ENCODE results near the gene DLEU7.

DLEU7 gene

GRCh38 chr13:50805805-50806204 is 37.7 kb downstream of the DLEU7 start:
- Histone ChIP-seq H3K4me3 (ENCODE audit: low read depth, low read length) (no peak overlapping the region), H2AFZ (no peak overlapping the region), H3K79me2 (no peaks in the 10 kb centered on the region), H3K36me3 (ENCODE audit: control insufficient read depth, insufficient read depth, low read length) (no peaks in the 10 kb centered on the region), H3K9me3 (ENCODE audit: control insufficient read depth, low read length) (no peaks in the 10 kb centered on the region), H3K27ac (no peak overlapping the region), H3K27me3 (ENCODE audit: control insufficient read depth, insufficient read depth, low read length) (no peaks in the 10 kb centered on the region), H3K9ac (no peak overlapping the region), H3K4me1 (no peaks in the 10 kb centered on the region), H3K4me2 (ENCODE audit: low read length) (no peak overlapping the region)
- TF ChIP-seq CTCF (IDR thresholded peaks at IDR 0.05), result no peak

GRCh38 chr13:50801087-50801931 is 42.2 kb downstream of the DLEU7 start:
- Histone ChIP-seq H3K27ac (no peak overlapping the region), H3K4me3 (ENCODE audit: low read depth, low read length) (no peak overlapping the region), H3K9ac (no peak overlapping the region), H3K36me3 (ENCODE audit: control insufficient read depth, insufficient read depth, low read length) (no peaks in the 10 kb centered on the region), H2AFZ (no peak overlapping the region), H3K4me2 (ENCODE audit: low read length) (no peak overlapping the region), H3K9me3 (ENCODE audit: control insufficient read depth, low read length) (no peaks in the 10 kb centered on the region), H3K27me3 (ENCODE audit: control insufficient read depth, insufficient read depth, low read length) (no peaks in the 10 kb centered on the region), H3K79me2 (no peaks in the 10 kb centered on the region), H3K4me1 (no peaks in the 10 kb centered on the region)
- TF ChIP-seq CTCF (IDR thresholded peaks at IDR 0.05), result peak; percentile 48

GRCh38 chr13:50800091-50800739 is 43.3 kb downstream of the DLEU7 start:
- no peaks in the 10 kb centered on the region for H3K36me3 ChIP-seq (ENCODE audit: control insufficient read depth, insufficient read depth, low read length)
- H3K4me3 ChIP-seq (ENCODE audit: low read depth, low read length), result no peak overlapping the region
- H3K4me1 ChIP-seq, result no peaks in the 10 kb centered on the region
- no peaks in the 10 kb centered on the region for H3K27me3 ChIP-seq (ENCODE audit: control insufficient read depth, insufficient read depth, low read length)
- H3K4me2 ChIP-seq (ENCODE audit: low read length), result no peak overlapping the region
- H2AFZ ChIP-seq, result no peak overlapping the region
- H3K9ac ChIP-seq, result no peak overlapping the region
- no peaks in the 10 kb centered on the region for H3K79me2 ChIP-seq
- H3K9me3 ChIP-seq (ENCODE audit: control insufficient read depth, low read length), result no peaks in the 10 kb centered on the region
- TF ChIP-seq CTCF (IDR thresholded peaks at IDR 0.05), result no peak
- no peak overlapping the region for H3K27ac ChIP-seq

- TF ChIP-seq CTCF (IDR thresholded peaks at IDR 0.05), result no peak
- no peak overlapping the region for H2AFZ ChIP-seq
- no peaks in the 10 kb centered on the region for H3K79me2 ChIP-seq
- H3K9me3 ChIP-seq (ENCODE audit: control insufficient read depth, low read length), result no peaks in the 10 kb centered on the region
- H3K4me2 ChIP-seq (ENCODE audit: low read length), result no peak overlapping the region
- no peak overlapping the region for H3K27ac ChIP-seq
- H3K36me3 ChIP-seq (ENCODE audit: control insufficient read depth, insufficient read depth, low read length), result no peaks in the 10 kb centered on the region
- no peak overlapping the region for H3K9ac ChIP-seq
- no peaks in the 10 kb centered on the region for H3K27me3 ChIP-seq (ENCODE audit: control insufficient read depth, insufficient read depth, low read length)
- H3K4me1 ChIP-seq, result no peaks in the 10 kb centered on the region
- no peak overlapping the region for H3K4me3 ChIP-seq (ENCODE audit: low read depth, low read length)
These were observed 44.6 kb downstream of the DLEU7 start for GRCh38 chr13:50798923-50799322.

Measured in parathyroid adenoma (tissue), 2 donors.